Measurements from ENCODE around the gene TMEM92.
A peak's percentile ranks its signal among the peaks of the same experiment; 100 is the strongest.
"Not testable (repeated sequence)": the region's sequence is repeated elsewhere in the genome, so short reads cannot be mapped to it uniquely, and the experiment has no call there.

Gene TMEM92

DNA sequence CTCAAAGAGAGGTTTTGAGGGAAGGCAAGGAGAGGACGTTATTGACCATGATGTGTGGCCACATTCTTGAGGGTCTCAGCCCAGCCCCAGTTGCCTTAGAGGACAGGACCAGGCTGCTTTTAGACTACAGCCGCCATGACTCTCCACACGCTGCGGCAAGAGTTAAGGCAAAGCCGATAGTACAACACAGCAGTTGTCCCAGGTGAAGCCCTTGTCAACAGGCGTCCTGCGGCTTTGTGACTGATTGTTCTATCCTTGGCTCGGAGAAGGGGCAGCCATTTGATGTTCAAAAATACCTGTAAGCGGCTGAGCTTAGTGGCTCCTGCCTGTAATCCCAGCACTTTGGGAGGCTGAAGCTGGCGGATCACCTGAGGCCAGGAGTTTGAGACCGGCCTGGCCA, 28.8 kb downstream of the TMEM92 start:
- no peak for DNase-seq

GRCh38 chr17:50303596-50303995, 29.3 kb downstream of the TMEM92 start:
- DNase-seq = no peak

DNA sequence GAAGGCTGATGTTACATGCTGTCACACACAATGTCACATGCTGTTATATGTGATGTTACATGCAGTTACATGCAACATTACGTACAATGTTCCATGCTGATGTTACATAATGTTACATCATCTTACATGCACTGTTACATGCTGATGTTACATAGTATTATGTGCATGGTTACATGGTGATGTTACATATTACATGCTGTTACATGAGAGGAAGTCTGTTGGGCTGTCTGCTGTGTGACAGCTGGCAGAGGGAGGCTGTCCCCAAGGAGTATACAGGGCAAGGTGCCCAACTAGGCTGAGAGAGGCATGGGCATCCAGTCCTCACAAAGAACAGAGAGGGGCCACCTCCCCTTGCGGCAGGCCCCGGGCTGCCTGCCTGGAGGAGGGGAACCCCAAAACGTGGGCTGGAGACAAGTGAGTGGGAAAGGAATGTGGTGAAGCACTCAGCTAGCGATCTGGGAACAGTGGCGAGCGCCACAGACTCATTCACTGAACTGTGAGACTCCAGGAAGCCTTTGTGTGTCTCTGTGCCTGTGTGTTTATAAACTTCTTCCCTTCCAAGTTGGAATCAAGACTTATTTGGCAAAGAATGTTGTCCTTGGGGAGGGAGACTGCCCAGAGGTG, 30.6 kb downstream of the TMEM92 start:
- DNase-seq = peak; percentile 76

DNA sequence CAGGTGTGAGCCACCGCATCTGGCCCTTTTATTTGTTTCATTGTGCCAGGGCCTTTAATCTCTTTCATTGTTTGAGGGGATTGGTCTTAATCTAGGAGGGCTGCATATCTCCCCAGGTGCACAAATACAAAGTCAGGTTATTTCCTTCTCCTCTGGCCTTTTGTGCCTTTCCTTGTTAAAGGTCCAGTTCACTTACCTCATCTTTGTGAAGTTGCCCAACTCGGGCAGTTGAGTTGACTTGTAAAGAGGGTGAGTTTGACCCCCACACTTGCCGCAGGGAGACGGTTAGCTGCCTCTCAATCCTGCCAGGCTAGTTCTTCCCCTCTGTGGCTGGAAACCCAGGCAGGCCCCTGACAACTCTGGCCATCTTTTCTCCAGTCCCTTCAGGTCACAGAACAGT, 33.4 kb downstream of the TMEM92 start:
- DNase-seq = no peak

- DNase-seq = no peak
Measured at GRCh38 chr17:50308666-50309065, 34.4 kb downstream of the TMEM92 start.

- no peak for DNase-seq
Measured at GRCh38 chr17:50310455-50311111, 36.3 kb downstream of the TMEM92 start.

DNA sequence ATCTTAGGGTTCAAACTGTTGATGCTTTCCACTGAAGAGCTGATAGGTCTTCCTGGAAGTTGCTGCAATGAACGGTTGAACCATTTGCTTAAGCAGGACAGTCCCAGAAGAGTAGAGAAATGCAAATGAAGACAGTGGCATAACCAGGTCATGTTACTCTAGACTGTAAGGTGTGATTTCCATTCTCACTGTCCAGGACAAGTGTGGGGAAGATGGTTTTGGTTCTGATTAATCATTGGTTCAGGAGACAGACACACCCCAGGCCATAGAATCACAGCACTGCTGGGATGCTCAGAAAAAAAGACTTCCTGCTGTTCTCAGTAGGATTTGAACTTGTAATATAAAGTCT, 36.8 kb downstream of the TMEM92 start:
- no peak for DNase-seq

DNA sequence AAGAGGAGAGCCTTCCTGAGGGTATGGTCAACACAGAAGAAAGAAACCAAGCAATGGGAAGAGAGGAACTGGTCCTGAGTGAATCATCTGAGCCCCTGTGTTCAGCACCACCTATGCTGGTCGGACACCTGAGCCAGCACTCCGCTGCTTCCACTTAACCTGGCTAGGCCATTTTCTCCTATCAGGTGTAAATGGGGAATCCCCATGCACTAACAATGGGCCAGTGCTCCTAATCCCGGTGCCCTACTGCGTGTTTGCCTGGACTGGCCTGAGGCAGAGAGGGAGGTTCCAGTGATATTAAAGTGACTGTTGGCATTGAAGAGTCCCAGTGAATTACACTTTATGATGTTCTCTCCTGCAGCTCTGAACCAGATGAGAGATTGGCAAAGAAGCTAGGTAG, 37.2 kb downstream of the TMEM92 start:
- DNase-seq = no peak

DNA sequence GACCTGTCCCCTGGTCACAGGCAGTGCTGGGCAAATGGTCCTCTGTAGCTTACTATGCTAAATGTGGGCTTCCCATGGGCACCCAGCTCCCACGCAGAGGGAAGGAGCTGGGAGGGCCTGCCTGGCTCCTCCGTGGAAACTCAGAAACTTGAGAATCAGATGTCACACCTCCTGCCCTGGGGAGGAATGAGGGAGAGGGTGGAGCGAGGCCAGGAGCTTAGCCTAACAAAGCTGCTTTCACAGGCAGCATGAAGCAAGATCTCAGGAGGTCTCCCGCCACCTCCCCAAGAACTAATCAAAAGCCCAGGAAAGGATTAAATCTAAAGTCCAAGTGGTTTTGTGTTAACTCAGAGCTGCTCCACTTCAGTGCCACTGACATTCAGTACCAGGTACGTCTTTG, 38.0 kb downstream of the TMEM92 start:
- DNase-seq = no peak

DNA sequence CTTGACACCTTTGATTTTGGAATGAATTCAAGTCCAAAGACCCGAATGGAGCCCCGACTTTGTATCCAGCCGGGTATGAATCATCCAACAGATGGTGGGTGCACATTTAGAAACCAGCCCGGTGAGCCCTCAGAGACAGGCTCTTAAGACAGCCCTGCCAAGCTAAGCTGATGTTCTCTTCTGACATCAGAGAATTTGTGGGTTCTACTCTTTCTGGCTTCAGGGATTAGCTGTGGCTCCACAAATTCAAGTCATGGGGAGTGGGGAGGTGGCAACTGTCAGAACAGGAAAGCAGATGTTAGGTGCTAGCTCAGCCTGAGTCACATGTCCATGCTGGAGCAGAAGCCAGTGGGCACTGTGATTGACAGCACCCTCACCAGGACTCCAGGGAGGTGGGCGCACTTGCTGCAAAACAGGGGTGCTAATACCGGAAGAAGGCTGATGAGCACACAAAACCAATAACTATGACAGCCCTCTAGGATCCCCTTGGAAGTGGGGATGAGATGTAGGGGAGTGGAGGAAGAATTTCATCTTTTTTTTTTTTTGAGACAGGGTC, 40.3 kb downstream of the TMEM92 start:
- no peak for DNase-seq

DNA sequence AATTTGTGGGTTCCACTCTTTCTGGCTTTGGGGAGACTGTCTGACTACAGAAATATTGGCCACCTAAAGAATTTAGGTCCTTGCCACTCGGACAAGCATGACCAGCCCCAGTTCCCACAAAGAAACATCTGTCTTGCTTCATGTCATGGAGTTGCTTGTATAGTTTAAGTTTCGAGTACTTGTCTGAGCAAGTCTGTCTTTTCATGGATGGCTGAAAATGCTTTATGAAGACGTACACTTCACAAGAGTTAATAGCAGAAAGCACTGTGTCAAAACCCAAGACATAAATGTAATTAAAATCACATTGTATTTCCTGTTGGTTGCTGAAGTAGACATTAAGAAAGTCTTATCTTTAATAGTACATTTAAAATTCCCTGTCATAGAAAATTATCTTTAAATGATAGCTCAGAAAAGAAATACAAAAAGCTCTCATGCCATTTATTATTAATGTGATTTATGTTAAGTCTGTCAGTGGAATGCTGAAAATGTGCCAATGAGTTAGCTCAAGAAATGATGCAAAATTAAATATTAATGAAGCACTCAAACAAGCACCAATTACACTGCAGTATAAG, 41.8 kb downstream of the TMEM92 start:
- DNase-seq = no peak

GRCh38 chr17:50316660-50317059, 42.4 kb downstream of the TMEM92 start:
- not testable (repeated sequence) for DNase-seq

- no peak for DNase-seq
Measured at GRCh38 chr17:50317121-50317520, 42.9 kb downstream of the TMEM92 start.

- DNase-seq = no peak
Measured at GRCh38 chr17:50318501-50319285, 44.4 kb downstream of the TMEM92 start.

DNA sequence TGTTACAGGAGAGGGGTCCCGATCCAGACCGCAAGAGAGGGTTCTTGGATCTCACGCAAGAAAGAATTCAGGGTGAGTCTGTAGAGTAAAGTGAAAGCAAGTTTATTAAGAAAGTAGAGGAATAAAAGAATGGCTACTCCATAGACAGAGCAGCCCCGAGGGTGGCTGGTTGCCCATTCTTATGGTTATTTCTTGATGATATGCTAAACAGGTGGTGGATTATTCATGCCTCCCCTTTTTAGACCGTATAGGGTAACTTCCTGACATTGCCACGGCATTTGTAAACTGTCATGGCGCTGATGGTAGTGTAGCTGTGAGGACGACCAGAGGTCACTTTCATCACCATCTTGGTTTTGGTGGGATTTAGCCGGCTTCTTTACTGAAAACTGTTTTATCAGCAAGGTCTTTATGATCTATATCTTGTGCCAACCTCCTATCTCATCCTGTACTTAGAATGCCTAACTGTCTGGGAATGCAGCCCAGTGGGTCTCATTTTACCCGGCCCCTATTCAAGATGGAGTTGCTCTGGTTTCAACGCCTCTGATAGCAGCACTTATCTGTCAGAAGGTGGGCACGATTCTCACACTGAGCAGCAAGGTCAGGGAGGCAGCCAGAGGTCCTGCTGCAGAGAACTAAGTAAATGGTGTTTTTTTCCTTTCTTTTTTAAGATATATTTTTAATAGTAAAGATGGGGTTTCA, 45.2 kb downstream of the TMEM92 start:
- DNase-seq = no peak

- no peak for DNase-seq
Measured at GRCh38 chr17:50322271-50322670, 48.0 kb downstream of the TMEM92 start.

- no peak for DNase-seq
Measured at GRCh38 chr17:50323060-50323459, 48.8 kb downstream of the TMEM92 start.

GRCh38 chr17:50325906-50326305, 51.6 kb downstream of the TMEM92 start:
- DNase-seq = no peak

- no peak for DNase-seq
Measured at GRCh38 chr17:50326831-50327364, 52.6 kb downstream of the TMEM92 start.

- DNase-seq = peak; percentile 15
Measured at GRCh38 chr17:50328363-50329325, 54.4 kb downstream of the TMEM92 start.

- DNase-seq = no peak
Measured at GRCh38 chr17:50329716-50330115, 55.5 kb downstream of the TMEM92 start.

All from NCI-H1694 treated with DMSO at 0.1 percent for 48 hours (cell line).